ENCODE data around the gene GZF1.

DNA sequence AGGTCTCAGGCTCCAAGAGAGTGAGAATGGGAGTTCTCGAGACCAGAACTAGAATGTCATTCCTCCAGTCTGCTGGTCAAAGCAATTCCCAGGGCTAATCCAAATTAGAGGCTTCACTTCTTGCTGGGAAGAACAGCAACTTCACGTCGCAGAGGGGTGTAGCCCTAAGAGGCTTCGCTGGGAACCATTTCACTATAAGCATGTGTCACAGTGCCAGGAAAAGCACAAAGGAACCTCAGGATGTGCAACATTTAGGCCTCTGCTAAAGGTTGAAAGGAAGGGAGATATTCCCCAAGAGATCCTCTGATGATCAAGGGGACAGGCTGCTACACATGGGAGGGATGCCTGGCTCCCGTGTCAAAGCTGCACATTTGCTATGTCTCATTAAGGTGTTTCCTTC, 47.3 kb upstream of the GZF1 start:
- TF ChIP-seq, protein P1, sequence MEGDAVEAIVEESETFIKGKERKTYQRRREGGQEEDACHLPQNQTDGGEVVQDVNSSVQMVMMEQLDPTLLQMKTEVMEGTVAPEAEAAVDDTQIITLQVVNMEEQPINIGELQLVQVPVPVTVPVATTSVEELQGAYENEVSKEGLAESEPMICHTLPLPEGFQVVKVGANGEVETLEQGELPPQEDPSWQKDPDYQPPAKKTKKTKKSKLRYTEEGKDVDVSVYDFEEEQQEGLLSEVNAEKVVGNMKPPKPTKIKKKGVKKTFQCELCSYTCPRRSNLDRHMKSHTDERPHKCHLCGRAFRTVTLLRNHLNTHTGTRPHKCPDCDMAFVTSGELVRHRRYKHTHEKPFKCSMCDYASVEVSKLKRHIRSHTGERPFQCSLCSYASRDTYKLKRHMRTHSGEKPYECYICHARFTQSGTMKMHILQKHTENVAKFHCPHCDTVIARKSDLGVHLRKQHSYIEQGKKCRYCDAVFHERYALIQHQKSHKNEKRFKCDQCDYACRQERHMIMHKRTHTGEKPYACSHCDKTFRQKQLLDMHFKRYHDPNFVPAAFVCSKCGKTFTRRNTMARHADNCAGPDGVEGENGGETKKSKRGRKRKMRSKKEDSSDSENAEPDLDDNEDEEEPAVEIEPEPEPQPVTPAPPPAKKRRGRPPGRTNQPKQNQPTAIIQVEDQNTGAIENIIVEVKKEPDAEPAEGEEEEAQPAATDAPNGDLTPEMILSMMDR (IDR thresholded peaks at IDR 0.05), result no peak
- no peak for TF ChIP-seq POLR2A (IDR thresholded peaks at IDR 0.05)

Data from breast epithelium (tissue), 3 donors.